DND-41 (cell line): ENCODE measurements around the gene LGI4.

Source experiments
- ATAC-seq: fragments of 200-7000 bp; cut with Tn5 transposase; 3 replicates; pipeline ENCODE4 v1.9.1; 2021; ENCODE audit warnings: low read depth; ENCODE audit not compliant: insufficient read depth
- DNase-seq: peaks from one replicate; pipeline ENCODE4 v3.0.0-alpha.2; 2020
- H2AFZ ChIP-seq: 2 replicates; pipeline ENCODE4 v1.6.0; 2012; ENCODE audit warnings: low read depth, low read length
- H3K27ac ChIP-seq: 2 replicates; pipeline ENCODE4 v1.5.1; 2012; ENCODE audit warnings: low read length, inconsistent platforms
- H3K27me3 ChIP-seq: fragments of 200-600 bp; sonication (generic); 2 replicates; pipeline ENCODE4 v1.6.0; 2012; ENCODE audit warnings: low read length, mild to moderate bottlenecking, inconsistent platforms; ENCODE audit not compliant: insufficient read depth, poor library complexity
- H3K36me3 ChIP-seq: 2 replicates; pipeline ENCODE4 v1.5.1; 2012; ENCODE audit warnings: low read length, inconsistent platforms; ENCODE audit not compliant: insufficient read depth
- H3K4me1 ChIP-seq: 2 replicates; pipeline ENCODE4 v1.5.1; 2012; ENCODE audit warnings: mild to moderate bottlenecking, low read length; ENCODE audit not compliant: insufficient read depth
- H3K4me2 ChIP-seq: 2 replicates; pipeline ENCODE4 v1.6.0; 2012; ENCODE audit warnings: mild to moderate bottlenecking, moderate library complexity, low read length, inconsistent platforms; ENCODE audit not compliant: insufficient read depth
- H3K4me3 ChIP-seq, 2 experiments: fragments of 200-600 bp in 1 of 2; shearing (Covaris generic) in 1 of 2; 2 replicates each; pipeline ENCODE4 v1.5.1; 2012 to 2016; ENCODE audit warnings: inconsistent platforms in 2 of 2, low read length in 2 of 2, mild to moderate bottlenecking in 2 of 2, low read depth in 1 of 2, moderate library complexity in 1 of 2
- H3K79me2 ChIP-seq: 2 replicates; pipeline ENCODE4 v1.6.0; 2012; ENCODE audit warnings: low read length, inconsistent platforms; ENCODE audit not compliant: insufficient read depth
- H3K9ac ChIP-seq: 2 replicates; pipeline ENCODE4 v1.6.0; 2012; ENCODE audit warnings: low read depth, mild to moderate bottlenecking, inconsistent platforms, low read length, moderate library complexity
- H3K9me3 ChIP-seq: 2 replicates; pipeline ENCODE4 v1.5.1; 2012; ENCODE audit warnings: low read length, moderate library complexity, mild to moderate bottlenecking, inconsistent platforms; ENCODE audit not compliant: insufficient read depth, severe bottlenecking
- H4K20me1 ChIP-seq: 2 replicates; pipeline ENCODE4 v1.6.0; 2012; ENCODE audit warnings: low read length; ENCODE audit not compliant: insufficient read depth
- CTCF ChIP-seq: IDR thresholded peaks from 2 replicates; pipeline ENCODE4 v1.5.1; 2012; ENCODE audit warnings: borderline replicate concordance, low read length, moderate library complexity, mild to moderate bottlenecking; ENCODE audit not compliant: poor library complexity, severe bottlenecking; ENCODE audit errors: extremely low read depth
- EZH2 ChIP-seq: IDR thresholded peaks from 3 replicates; pipeline ENCODE4 v1.6.1; 2012; ENCODE audit warnings: borderline replicate concordance, low read depth, mild to moderate bottlenecking, moderate library complexity, low read length, inconsistent platforms; ENCODE audit not compliant: severe bottlenecking

The LGI4 gene

GRCh38 chr19:35119578-35120155, 15.2 kb downstream of the LGI4 start:
- Histone ChIP-seq H3K36me3 (no peaks in the 10 kb centered on the region), H3K27ac (no peak overlapping the region), H4K20me1 (0 out of 2 replicates have a peak, but pooled peaks cover 4% of the 10 kb centered on the region), H3K9me3 (no peaks in the 10 kb centered on the region), H3K27me3 (no peaks in the 10 kb centered on the region), H3K9ac (no peak overlapping the region), H3K4me2 (no peak overlapping the region), H3K79me2 (no peaks in the 10 kb centered on the region), H3K4me3 (no peak overlapping the region), H2AFZ (no peak overlapping the region), H3K4me1 (no peaks in the 10 kb centered on the region)
- ATAC-seq (no peak), DNase-seq (no peak)
- TF ChIP-seq EZH2 (no peak), CTCF (no peak)

GRCh38 chr19:35119091-35119490, 15.8 kb downstream of the LGI4 start:
- H3K4me3 ChIP-seq: no peak overlapping the region
- H3K4me2 ChIP-seq: no peak overlapping the region
- H2AFZ ChIP-seq: no peak overlapping the region
- no peak overlapping the region for H3K9ac ChIP-seq
- no peaks in the 10 kb centered on the region for H3K9me3 ChIP-seq
- no peaks in the 10 kb centered on the region for H3K79me2 ChIP-seq
- H3K27ac ChIP-seq: no peak overlapping the region
- no peaks in the 10 kb centered on the region for H3K27me3 ChIP-seq
- ATAC-seq (no peak), DNase-seq (no peak)
- 0 out of 2 replicates have a peak, but pooled peaks cover 4% of the 10 kb centered on the region for H4K20me1 ChIP-seq
- no peaks in the 10 kb centered on the region for H3K4me1 ChIP-seq
- TF ChIP-seq CTCF: no peak
- TF ChIP-seq EZH2: no peak
- no peaks in the 10 kb centered on the region for H3K36me3 ChIP-seq

- Histone ChIP-seq H3K27ac (no peak overlapping the region), H3K4me1 (no peaks in the 10 kb centered on the region), H3K4me3 (no peak overlapping the region), H3K79me2 (no peaks in the 10 kb centered on the region), H2AFZ (no peak overlapping the region), H3K9me3 (no peaks in the 10 kb centered on the region), H3K9ac (no peak overlapping the region), H3K4me2 (no peak overlapping the region), H3K27me3 (no peaks in the 10 kb centered on the region), H4K20me1 (0 out of 2 replicates have a peak, but pooled peaks cover 4% of the 10 kb centered on the region), H3K36me3 (no peaks in the 10 kb centered on the region)
- ATAC-seq: no peak
- TF ChIP-seq EZH2 (no peak), CTCF (no peak)
- no peak for DNase-seq
Measured at GRCh38 chr19:35118268-35119020, 16.4 kb downstream of the LGI4 start.
